ENCODE measurements around the gene FOXA3. TPM values are rescaled to one million over a fixed set of nuclear protein-coding genes. Genes with fewer than 3 reads are reported as not detected.

The FOXA3 gene
- total and polyA plus RNA-seq, 2 of the 4 experiments (the other 2 are of a cell fraction) = not detected

GRCh38 chr19:45901912-45902650 lies 38.0 kb downstream of the FOXA3 start, which contains the start of gene MYPOP (continued):
- TF ChIP-seq, protein P1, sequence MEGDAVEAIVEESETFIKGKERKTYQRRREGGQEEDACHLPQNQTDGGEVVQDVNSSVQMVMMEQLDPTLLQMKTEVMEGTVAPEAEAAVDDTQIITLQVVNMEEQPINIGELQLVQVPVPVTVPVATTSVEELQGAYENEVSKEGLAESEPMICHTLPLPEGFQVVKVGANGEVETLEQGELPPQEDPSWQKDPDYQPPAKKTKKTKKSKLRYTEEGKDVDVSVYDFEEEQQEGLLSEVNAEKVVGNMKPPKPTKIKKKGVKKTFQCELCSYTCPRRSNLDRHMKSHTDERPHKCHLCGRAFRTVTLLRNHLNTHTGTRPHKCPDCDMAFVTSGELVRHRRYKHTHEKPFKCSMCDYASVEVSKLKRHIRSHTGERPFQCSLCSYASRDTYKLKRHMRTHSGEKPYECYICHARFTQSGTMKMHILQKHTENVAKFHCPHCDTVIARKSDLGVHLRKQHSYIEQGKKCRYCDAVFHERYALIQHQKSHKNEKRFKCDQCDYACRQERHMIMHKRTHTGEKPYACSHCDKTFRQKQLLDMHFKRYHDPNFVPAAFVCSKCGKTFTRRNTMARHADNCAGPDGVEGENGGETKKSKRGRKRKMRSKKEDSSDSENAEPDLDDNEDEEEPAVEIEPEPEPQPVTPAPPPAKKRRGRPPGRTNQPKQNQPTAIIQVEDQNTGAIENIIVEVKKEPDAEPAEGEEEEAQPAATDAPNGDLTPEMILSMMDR (conservative IDR thresholded peaks at IDR 0.05; ENCODE audit: low read depth, low read length) = no peak
- TF ChIP-seq SMC3 (IDR thresholded peaks at IDR 0.05; ENCODE audit: low read depth, low read length) = no peak

All from IMR-90 (cell line).